Heart left ventricle (tissue), 16 donors: ENCODE measurements around the gene DIP2C. TPM values are rescaled to one million over a fixed set of nuclear protein-coding genes. Genes with fewer than 3 reads are reported as not detected.

Experiments
- ATAC-seq, 4 donors: fragments of 200-7000 bp; cut with Tn5 transposase; one replicate each; pipeline ENCODE4 v1.9.1; 2020 to 2022; ENCODE audit warnings: moderate library complexity in 4 of 4, mild to moderate bottlenecking in 3 of 4, moderate number of reproducible peaks in 1 of 4
- DNase-seq, 5 donors: peaks; one replicate each; pipeline ENCODE4 v3.0.0-alpha.2; 2020
- H3K27ac ChIP-seq, 12 donors: fragments of 200-600 bp; sonication (generic) in 4 of 12; one replicate each; pipeline versions ENCODE4 v1.5.0 to v1.8.0; 2016 to 2022; ENCODE audit warnings: mild to moderate bottlenecking in 2 of 12
- H3K27me3 ChIP-seq, 9 donors: fragments of 200-600 bp; sonication (generic) in 2 of 9; one replicate each; pipeline versions ENCODE4 v1.5.1 to v1.8.0; 2016 to 2022; ENCODE audit warnings: mild to moderate bottlenecking in 3 of 9
- H3K36me3 ChIP-seq, 9 donors: fragments of 200-600 bp; sonication (generic) in 2 of 9; one replicate each; pipeline versions ENCODE4 v1.5.0 to v1.8.0; 2018 to 2022; ENCODE audit warnings: mild to moderate bottlenecking in 2 of 9
- H3K4me1 ChIP-seq, 12 donors: fragments of 200-600 bp; sonication (generic) in 4 of 12; one replicate each; pipeline versions ENCODE4 v1.5.0 to v1.8.0; 2016 to 2022; ENCODE audit warnings: mild to moderate bottlenecking in 3 of 12
- H3K4me3 ChIP-seq, 12 donors: fragments of 200-600 bp; sonication (generic) in 4 of 12; one replicate each; pipeline versions ENCODE4 v1.5.0 to v1.8.0; 2017 to 2022; ENCODE audit warnings: mild to moderate bottlenecking in 9 of 12, moderate library complexity in 4 of 12
- H3K9me3 ChIP-seq, 12 donors: fragments of 200-600 bp; sonication (generic) in 4 of 12; one replicate each; pipeline versions ENCODE4 v1.5.0 to v1.8.0; 2016 to 2022; ENCODE audit warnings: mild to moderate bottlenecking in 1 of 12
- POLR2A ChIP-seq, 2 donors: fragments of 450-650 bp; IDR thresholded peaks; one replicate each; pipeline ENCODE4 v1.6.1; 2017; ENCODE audit warnings: antibody characterized with exemption in 2 of 2, mild to moderate bottlenecking in 2 of 2, moderate library complexity in 2 of 2
- WGBS, 4 donors: extraction: QIAGEN DNeasy Blood & Tissue Kit in 2 of 4; methylation state at CpG; one replicate each; pipeline versions ENCODE4 v1.1.5 to v1.1.7; 2013 to 2018; 5-methylcytosine and 5-hydroxymethylcytosine counted together
- intact Hi-C, 10 donors: fragments of 100-400 bp; cut with DNase I; formaldehyde crosslinking; loops; one replicate each; pipeline versions ENCODE4 v1.11.1 to v1.14.2; 2022
- polyA plus RNA-seq, 2 donors: library from polyadenylated mRNA; stranded (reverse); fragments of 200-250 nt; gene quantifications; one replicate each; pipeline ENCODE4 v1.2.3, GENCODE V29; 2013
- total RNA-seq, 9 donors: library from RNA; depleted of rRNA in 2 of 9; stranded (reverse); fragments of >200 nt in 2 of 9; fragmentation: NEBNext Ultra II Directional in 3 of 9; extraction: Animal tissue kit (Norgen Biotek cat#: 25700) in 3 of 9; gene quantifications; one replicate each; pipeline versions ENCODE4 v1.1.0 to v1.2.4, GENCODE V29; 2016 to 2023
- TF ChIP-seq, protein P1 (sequence below), 12 donors: fragments of 200-600 bp; sonication (generic) in 4 of 12; IDR thresholded peaks; one replicate each; pipeline versions ENCODE4 v1.5.0 to v1.8.0; 2018 to 2022; ENCODE audit warnings: antibody characterized with exemption in 12 of 12, mild to moderate bottlenecking in 5 of 12
- donor health status: ischemic (EF 13 %, LVEDD 7.1; RV severe dilation, severe dysfunction).
- donor health status: healthy with polysubstance abuse.
- donor health status: DM: no; HTN: yes; CAD: no.
- donor health status: DM: no; HTN: no; CAD: no.
- donor health status: ischemic (EF 25% LVEDD 6.9; RV normal size, moderate dysfunction).
- donor health status: ischemic (EF 25% LVEDD 5.7; RV mildly dilated, moderate dysfunction).
- donor health status: healthy.
- donor health status: DM: yes; HTN: yes; CAD: no.
- donor health status: ischemic (EF 35%, LVEDD 5.7; RV mildly dilated, moderate dysfunction).
- donor health status: nonischemic (EF 11% LVEDD 7.7; RV severe dilation, severe dysfunction).
- donor health status: DM: yes; HTN: yes; CAD: no.
- donor health status: PGD.
- donor health status: ischemic (EF 29% LVEDD 5.4; RV normal size, mild dysfunction).
- donor health status: nonischemic (EF 23%, LVEDD 6.1; RV moderate dilation, normal function).

The DIP2C gene
- total and polyA plus RNA-seq, 11 donors: 7.4 to 43.1 (median 28.5) TPM

DNA sequence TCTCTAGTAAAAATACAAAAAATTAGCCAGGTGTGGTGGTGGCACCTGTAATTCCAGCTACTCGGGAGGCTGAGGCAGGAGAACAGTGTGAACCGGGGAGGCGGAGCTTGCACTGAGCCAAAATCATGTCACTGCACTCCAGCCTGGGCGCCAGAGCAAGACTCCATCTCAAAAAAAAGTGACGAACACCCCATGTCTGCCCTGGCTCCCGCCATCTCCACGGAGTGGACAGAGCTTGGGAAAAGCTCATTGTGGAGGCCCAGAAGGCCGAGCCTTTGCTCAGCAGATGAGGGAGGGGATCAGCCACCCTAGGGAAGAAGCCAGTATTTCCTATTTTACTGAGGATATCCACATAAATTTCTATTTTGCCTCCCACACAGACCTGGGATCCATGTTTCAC lies 136.8 kb downstream of the DIP2C start:
- no peak overlapping the region for H3K4me3 ChIP-seq
- ATAC-seq: no peak
- H3K9me3 ChIP-seq: no peaks in the 10 kb centered on the region
- peaks cover 0 to 57% (median 21%) of the 10 kb centered on the region in 12 donors for H3K4me1 ChIP-seq
- no peak overlapping the region for H3K27ac ChIP-seq
- no peaks in the 10 kb centered on the region for H3K27me3 ChIP-seq
- intact Hi-C loops: no loop called here
- DNase-seq: no peak
- no peaks in the 10 kb centered on the region for H3K36me3 ChIP-seq
- TF ChIP-seq, protein P1, sequence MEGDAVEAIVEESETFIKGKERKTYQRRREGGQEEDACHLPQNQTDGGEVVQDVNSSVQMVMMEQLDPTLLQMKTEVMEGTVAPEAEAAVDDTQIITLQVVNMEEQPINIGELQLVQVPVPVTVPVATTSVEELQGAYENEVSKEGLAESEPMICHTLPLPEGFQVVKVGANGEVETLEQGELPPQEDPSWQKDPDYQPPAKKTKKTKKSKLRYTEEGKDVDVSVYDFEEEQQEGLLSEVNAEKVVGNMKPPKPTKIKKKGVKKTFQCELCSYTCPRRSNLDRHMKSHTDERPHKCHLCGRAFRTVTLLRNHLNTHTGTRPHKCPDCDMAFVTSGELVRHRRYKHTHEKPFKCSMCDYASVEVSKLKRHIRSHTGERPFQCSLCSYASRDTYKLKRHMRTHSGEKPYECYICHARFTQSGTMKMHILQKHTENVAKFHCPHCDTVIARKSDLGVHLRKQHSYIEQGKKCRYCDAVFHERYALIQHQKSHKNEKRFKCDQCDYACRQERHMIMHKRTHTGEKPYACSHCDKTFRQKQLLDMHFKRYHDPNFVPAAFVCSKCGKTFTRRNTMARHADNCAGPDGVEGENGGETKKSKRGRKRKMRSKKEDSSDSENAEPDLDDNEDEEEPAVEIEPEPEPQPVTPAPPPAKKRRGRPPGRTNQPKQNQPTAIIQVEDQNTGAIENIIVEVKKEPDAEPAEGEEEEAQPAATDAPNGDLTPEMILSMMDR (IDR thresholded peaks at IDR 0.05): no peak
- no peak for TF ChIP-seq POLR2A (IDR thresholded peaks at IDR 0.05)
- 87 to 99% (median 94%) methylated on average over 8 of the region's 8 CpGs for WGBS, 4 donors

DNA sequence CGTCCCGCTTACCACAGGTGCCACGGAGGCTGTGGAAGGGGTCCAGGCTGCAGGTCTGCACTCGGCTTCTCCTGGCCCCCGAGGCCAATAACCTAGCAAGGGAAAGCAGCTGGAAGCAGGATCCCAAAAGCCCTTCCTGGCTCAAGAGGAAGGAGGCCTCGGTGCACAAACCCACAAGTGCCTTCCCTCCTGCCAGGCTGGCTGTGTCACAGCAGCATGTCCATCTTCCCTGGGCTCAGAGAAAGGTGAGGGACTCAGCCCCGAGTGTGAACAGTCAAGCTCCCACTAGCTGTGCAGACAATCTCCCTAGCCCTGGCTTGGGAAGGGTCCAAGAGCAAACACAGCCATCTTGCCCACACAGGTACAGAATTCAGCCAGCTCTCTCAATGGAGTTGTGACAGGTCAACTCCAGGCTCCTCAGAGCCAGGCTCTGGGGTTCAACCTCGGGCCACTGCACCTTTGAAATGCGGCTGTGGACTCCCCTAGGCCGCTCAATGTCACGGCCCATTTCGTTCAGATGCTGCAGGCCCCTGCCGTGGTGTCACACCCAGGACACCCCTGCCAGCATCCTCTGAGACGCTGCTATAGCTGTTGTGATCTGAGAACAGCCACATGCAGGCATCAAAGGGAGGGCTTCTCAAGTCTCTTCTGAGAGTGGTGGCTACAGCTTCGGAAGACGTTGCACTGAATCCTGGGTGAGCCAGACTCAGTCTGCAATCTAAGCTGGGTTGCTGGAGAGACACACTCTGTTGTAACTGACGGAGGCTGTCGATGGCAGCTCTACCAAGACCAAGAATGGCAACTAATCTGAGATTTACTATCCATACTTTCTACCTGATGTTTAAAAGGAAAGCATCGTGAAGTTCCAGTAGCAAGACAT lies 137.9 kb downstream of the DIP2C start:
- Histone ChIP-seq H3K36me3 (no peaks in the 10 kb centered on the region), H3K27me3 (no peaks in the 10 kb centered on the region), H3K27ac (no peak overlapping the region), H3K9me3 (no peaks in the 10 kb centered on the region), H3K4me3 (no peak overlapping the region), H3K4me1 (peaks cover 0 to 59% (median 17%) of the 10 kb centered on the region in 12 donors)
- intact Hi-C loops: no loop called here
- WGBS, 4 donors: 76 to 84% (median 79%) methylated on average over 19 of the region's 19 CpGs
- TF ChIP-seq, protein P1 (IDR thresholded peaks at IDR 0.05): no peak
- no peak for TF ChIP-seq POLR2A (IDR thresholded peaks at IDR 0.05)
- DNase-seq (no peak), ATAC-seq (no peak)

- Histone ChIP-seq H3K4me3 (no peak overlapping the region), H3K27me3 (no peaks in the 10 kb centered on the region), H3K4me1 (peaks cover 0 to 55% (median 15%) of the 10 kb centered on the region in 12 donors), H3K27ac (no peak overlapping the region), H3K9me3 (no peaks in the 10 kb centered on the region), H3K36me3 (no peaks in the 10 kb centered on the region)
- TF ChIP-seq, protein P1 (IDR thresholded peaks at IDR 0.05): no peak
- TF ChIP-seq POLR2A (IDR thresholded peaks at IDR 0.05): no peak
- intact Hi-C loops: no loop called here
- peak in 1 of 4 donors; percentile 13 for ATAC-seq
- no peak for DNase-seq
- WGBS, 4 donors: 88 to 96% (median 92%) methylated on average over 17 to 20 of the region's 20 CpGs
Observed at GRCh38 chr10:550665-551372, 138.6 kb downstream of the DIP2C start.

GRCh38 chr10:549391-549790 lies 140.1 kb downstream of the DIP2C start:
- no peak for TF ChIP-seq POLR2A (IDR thresholded peaks at IDR 0.05)
- TF ChIP-seq, protein P1 (IDR thresholded peaks at IDR 0.05): no peak
- no peak for DNase-seq
- no peak overlapping the region for H3K27ac ChIP-seq
- no peak for ATAC-seq
- no peak overlapping the region for H3K4me3 ChIP-seq
- no peaks in the 10 kb centered on the region for H3K27me3 ChIP-seq
- intact Hi-C loops: no loop called here
- H3K4me1 ChIP-seq: peaks cover 0 to 47% (median 13%) of the 10 kb centered on the region in 12 donors
- no peaks in the 10 kb centered on the region for H3K36me3 ChIP-seq
- H3K9me3 ChIP-seq: no peaks in the 10 kb centered on the region
- WGBS, 4 donors: 87 to 93% (median 90%) methylated on average over 15 to 16 of the region's 16 CpGs
